Breast epithelium (tissue), 4 donors: ENCODE results near the gene FABP2. TPM values are rescaled to one million over a fixed set of nuclear protein-coding genes. Genes with fewer than 3 reads are reported as not detected.

Source experiments
- DNase-seq, 2 donors: peaks; one replicate each; pipeline ENCODE4 v3.0.0-alpha.2; 2019; ENCODE audit warnings: low spot score in 2 of 2
- H3K27ac ChIP-seq, 2 donors: fragments of 200-600 bp; sonication (generic) in 1 of 2; one replicate each; pipeline ENCODE4 v1.5.1; 2016 to 2019; ENCODE audit warnings: mild to moderate bottlenecking in 1 of 2
- H3K27me3 ChIP-seq, 2 donors: fragments of 200-600 bp; sonication (generic) in 1 of 2; one replicate each; pipeline versions ENCODE4 v1.5.1 to v1.6.0; 2017 to 2019; ENCODE audit warnings: control low read depth in 1 of 2, mild to moderate bottlenecking in 1 of 2
- H3K36me3 ChIP-seq: fragments of 200-600 bp; one replicate; pipeline ENCODE4 v1.5.1; 2019
- H3K4me1 ChIP-seq, 2 donors: fragments of 200-600 bp; sonication (generic); one replicate each; pipeline ENCODE4 v1.5.1; 2016 to 2019; ENCODE audit warnings: control low read depth in 1 of 2
- H3K4me3 ChIP-seq, 3 donors: fragments of 200-600 bp; sonication (generic); 1 replicate in 2 of 3; 2 replicates in 1 of 3; pipeline ENCODE4 v1.5.1; 2016 to 2019; ENCODE audit warnings: mild to moderate bottlenecking in 3 of 3, moderate library complexity in 2 of 3
- H3K9me3 ChIP-seq, 2 donors: fragments of 200-600 bp; sonication (generic) in 1 of 2; one replicate each; pipeline ENCODE4 v1.5.1; 2016 to 2019; ENCODE audit warnings: control low read depth in 1 of 2
- POLR2A ChIP-seq: fragments of 450-650 bp; IDR thresholded peaks from one replicate; pipeline ENCODE4 v1.6.1; 2016; ENCODE audit warnings: antibody characterized with exemption, mild to moderate bottlenecking, moderate library complexity
- POLR2AphosphoS5 ChIP-seq, 3 donors: sonication (generic); formaldehyde crosslinking; IDR thresholded peaks; one replicate each; pipeline ENCODE4 v1.6.1; 2017; ENCODE audit warnings: antibody characterized with exemption in 3 of 3
- intact Hi-C: fragments of 100-400 bp; cut with DNase I; formaldehyde crosslinking; loops from one replicate; pipeline ENCODE4 v1.15.1; 2023; ENCODE audit warnings: low total_unique reads
- total RNA-seq, 3 donors: library from RNA; depleted of rRNA; stranded (reverse); fragments of >200 nt; gene quantifications; one replicate each; pipeline ENCODE4 v1.1.0, GENCODE V29; 2016
- TF ChIP-seq, protein P1 (sequence below), 3 donors: fragments of 450-650 bp; IDR thresholded peaks; one replicate each; pipeline ENCODE4 v1.5.1; 2016 to 2017; ENCODE audit warnings: antibody characterized with exemption in 3 of 3, mild to moderate bottlenecking in 3 of 3, moderate library complexity in 3 of 3

The FABP2 gene
- total RNA-seq, 3 donors from 2014 or later: not detected

DNA sequence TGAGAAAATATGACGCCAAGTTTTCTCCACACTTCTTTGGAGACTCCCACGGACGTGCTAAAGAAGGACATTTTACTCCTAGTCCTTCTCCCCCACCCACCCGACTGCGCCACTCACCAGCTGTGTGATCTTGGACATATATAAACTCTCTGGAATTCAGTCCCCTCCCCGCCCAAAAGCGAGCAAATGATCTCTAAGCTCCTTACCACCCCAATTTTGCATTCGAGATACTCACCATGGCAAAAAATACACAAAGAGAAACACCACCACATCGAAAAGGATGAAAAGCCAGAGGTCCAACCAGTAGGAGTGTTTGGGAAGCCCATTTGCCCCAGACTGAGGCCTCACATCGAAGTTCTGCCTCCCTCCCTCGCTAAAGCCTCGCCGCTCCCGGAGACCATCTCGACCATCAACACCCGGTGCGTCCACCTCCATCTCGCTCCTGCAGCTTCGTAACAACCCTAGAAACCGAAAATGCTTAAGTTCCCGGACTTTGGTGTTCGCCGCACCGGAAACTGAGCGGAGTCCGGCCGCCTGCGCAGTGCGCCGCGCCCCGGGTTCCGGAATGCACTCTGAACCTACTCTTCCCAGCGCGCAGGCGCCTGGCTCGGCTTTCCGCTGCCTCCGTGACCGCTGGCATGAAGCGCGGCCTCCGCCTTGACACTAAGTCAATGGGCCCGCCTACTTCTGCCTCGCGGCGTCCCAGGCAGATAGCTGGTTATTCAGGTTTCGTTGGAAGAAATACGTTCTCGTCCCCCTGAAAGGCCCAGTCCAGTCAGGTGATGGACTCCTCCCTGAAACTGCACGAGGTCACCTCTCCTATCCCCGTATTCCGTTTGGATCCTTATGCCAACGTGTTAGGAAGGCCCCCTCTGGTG lies 21.6 kb downstream of the FABP2 start:
- Histone ChIP-seq H3K4me1 (no peaks in the 10 kb centered on the region), H3K4me3 (peak overlapping the region; percentile 73 to 88 (median 82)), H3K27ac (peak overlapping the region; percentile 94 to 97), H3K27me3 (no peaks in the 10 kb centered on the region), H3K36me3 (no peaks in the 10 kb centered on the region), H3K9me3 (no peaks in the 10 kb centered on the region)
- TF ChIP-seq POLR2AphosphoS5 (IDR thresholded peaks at IDR 0.05) (peak; percentile 84 to 95 (median 94)), POLR2A (peak; percentile 87)
- TF ChIP-seq, protein P1, sequence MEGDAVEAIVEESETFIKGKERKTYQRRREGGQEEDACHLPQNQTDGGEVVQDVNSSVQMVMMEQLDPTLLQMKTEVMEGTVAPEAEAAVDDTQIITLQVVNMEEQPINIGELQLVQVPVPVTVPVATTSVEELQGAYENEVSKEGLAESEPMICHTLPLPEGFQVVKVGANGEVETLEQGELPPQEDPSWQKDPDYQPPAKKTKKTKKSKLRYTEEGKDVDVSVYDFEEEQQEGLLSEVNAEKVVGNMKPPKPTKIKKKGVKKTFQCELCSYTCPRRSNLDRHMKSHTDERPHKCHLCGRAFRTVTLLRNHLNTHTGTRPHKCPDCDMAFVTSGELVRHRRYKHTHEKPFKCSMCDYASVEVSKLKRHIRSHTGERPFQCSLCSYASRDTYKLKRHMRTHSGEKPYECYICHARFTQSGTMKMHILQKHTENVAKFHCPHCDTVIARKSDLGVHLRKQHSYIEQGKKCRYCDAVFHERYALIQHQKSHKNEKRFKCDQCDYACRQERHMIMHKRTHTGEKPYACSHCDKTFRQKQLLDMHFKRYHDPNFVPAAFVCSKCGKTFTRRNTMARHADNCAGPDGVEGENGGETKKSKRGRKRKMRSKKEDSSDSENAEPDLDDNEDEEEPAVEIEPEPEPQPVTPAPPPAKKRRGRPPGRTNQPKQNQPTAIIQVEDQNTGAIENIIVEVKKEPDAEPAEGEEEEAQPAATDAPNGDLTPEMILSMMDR (IDR thresholded peaks at IDR 0.05): no peak
- intact Hi-C loops: no loop called here
- DNase-seq: peak; percentile 96 to 97

DNA sequence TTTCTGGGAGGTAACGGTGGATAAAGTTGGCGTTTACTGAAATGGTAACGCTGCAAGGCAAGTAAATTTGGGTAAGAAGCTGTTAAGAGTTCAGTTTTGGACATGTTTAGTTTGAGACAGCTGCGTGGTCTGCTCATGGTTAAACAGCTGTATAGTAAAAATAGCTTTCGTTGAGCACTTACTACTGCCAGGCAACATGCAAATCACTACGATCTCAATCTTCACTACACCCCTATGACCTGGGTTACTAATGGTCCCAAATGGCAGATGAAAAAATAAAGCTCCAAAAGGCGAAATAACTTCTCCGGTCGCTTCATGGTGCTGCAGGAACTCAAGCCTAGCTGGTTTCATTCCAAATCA lies 22.2 kb downstream of the FABP2 start:
- H3K27me3 ChIP-seq: no peaks in the 10 kb centered on the region
- intact Hi-C loops: no loop called here
- no peaks in the 10 kb centered on the region for H3K36me3 ChIP-seq
- H3K9me3 ChIP-seq: no peaks in the 10 kb centered on the region
- DNase-seq: no peak
- peak overlapping the region; percentile 73 to 88 (median 82) for H3K4me3 ChIP-seq
- H3K4me1 ChIP-seq: no peaks in the 10 kb centered on the region
- H3K27ac ChIP-seq: peak overlapping the region; percentile 94 to 97
- TF ChIP-seq POLR2A (no peak), POLR2AphosphoS5 (IDR thresholded peaks at IDR 0.05) (no peak)

DNA sequence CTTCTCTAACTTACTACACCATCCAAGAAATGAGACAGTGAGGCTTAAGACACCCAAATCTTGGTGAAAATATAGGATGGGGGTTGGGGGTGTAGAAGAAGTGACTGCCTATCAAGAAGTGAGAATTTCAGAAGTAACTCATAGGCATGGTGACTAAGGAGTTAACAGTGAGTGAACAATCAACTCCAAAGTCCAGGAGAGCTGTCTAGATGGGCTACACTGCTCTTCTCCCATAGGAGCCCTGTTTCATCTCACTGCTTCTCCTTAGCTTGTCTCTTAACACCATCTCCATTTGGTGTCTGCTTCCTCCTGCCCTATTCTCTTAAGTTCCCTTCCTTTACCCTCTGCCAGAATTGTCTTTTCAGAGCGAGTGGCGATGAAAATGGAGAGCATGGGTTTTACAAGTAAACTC lies 22.7 kb downstream of the FABP2 start:
- no peak for TF ChIP-seq POLR2AphosphoS5 (IDR thresholded peaks at IDR 0.05)
- TF ChIP-seq, protein P1 (IDR thresholded peaks at IDR 0.05): no peak
- TF ChIP-seq POLR2A: no peak
- no peaks in the 10 kb centered on the region for H3K9me3 ChIP-seq
- H3K27ac ChIP-seq: peak overlapping the region; percentile 94 to 97
- no peak for DNase-seq
- intact Hi-C loops: no loop called here
- H3K4me1 ChIP-seq: no peaks in the 10 kb centered on the region
- no peaks in the 10 kb centered on the region for H3K27me3 ChIP-seq
- peak overlapping the region; percentile 73 to 88 (median 82) for H3K4me3 ChIP-seq
- no peaks in the 10 kb centered on the region for H3K36me3 ChIP-seq

DNA sequence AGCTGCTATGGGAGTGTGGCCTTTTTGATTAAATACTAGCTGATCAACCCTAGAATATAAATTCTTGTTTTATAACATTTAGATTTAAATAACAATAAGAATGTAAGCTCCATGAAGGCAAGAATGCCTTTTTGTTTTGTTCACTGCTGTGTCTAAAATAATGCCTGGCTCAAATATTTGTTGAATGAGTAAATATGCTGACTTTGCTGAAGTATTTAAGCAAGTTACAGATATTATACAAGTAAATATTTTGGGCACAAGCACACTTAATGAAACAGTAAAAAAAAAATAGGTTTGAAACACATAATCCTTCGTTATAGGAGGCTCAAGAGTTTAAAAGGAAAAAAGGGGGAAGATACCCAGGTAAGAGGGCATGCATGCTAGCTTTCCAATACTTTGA lies 24.1 kb downstream of the FABP2 start:
- TF ChIP-seq POLR2A: no peak
- TF ChIP-seq, protein P1 (IDR thresholded peaks at IDR 0.05): no peak
- no peak for TF ChIP-seq POLR2AphosphoS5 (IDR thresholded peaks at IDR 0.05)
- H3K27me3 ChIP-seq: no peaks in the 10 kb centered on the region
- H3K9me3 ChIP-seq: no peaks in the 10 kb centered on the region
- H3K4me1 ChIP-seq: no peaks in the 10 kb centered on the region
- no peaks in the 10 kb centered on the region for H3K36me3 ChIP-seq
- intact Hi-C loops: no loop called here
- no peak for DNase-seq
- H3K4me3 ChIP-seq: peak overlapping the region in 1 of 3 donors; percentile 82
- no peak overlapping the region for H3K27ac ChIP-seq

DNA sequence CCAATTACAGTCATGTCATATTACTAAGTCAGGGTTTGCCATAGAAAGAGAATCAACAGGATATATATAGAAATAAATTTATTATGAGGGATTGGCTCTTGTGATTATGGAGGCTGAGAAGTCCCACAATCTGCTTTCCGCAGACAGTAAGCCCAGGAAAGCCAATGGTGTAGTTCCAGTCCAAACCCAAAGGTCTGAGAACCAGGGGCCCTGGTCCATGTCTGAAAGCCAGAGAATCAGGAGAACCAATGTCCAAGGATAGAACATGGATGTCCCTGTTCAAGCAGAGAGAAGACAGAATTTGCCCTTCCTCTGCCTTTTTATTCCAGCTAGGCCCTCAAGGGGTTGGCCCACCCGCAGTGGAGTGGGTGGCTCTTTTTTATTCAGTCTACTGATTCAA lies 25.6 kb downstream of the FABP2 start:
- DNase-seq: no peak
- TF ChIP-seq POLR2AphosphoS5 (IDR thresholded peaks at IDR 0.05): no peak
- TF ChIP-seq, protein P1 (IDR thresholded peaks at IDR 0.05): no peak
- no peak for TF ChIP-seq POLR2A
- Histone ChIP-seq H3K9me3 (no peaks in the 10 kb centered on the region), H3K4me1 (no peaks in the 10 kb centered on the region), H3K4me3 (no peak overlapping the region), H3K27me3 (no peaks in the 10 kb centered on the region), H3K36me3 (no peaks in the 10 kb centered on the region), H3K27ac (no peak overlapping the region)
- intact Hi-C loops: no loop called here
